ENCODE results near the gene ADI1. TPM values are rescaled to one million over a fixed set of nuclear protein-coding genes. Genes with fewer than 3 reads are reported as not detected.

The ADI1 gene
- total and polyA plus RNA-seq, 8 donors = 34.8 to 83.8 (median 40.9) TPM

- no peak for ATAC-seq
Observed at GRCh38 chr2:3481011-3481400, 38.3 kb downstream of the ADI1 start.

GRCh38 chr2:3480352-3481010 lies 38.9 kb downstream of the ADI1 start:
- ATAC-seq = no peak

More at GRCh38 chr2:3481011-3481400, 38.3 kb downstream of the ADI1 start:
- DNase-seq = no peak
- Histone ChIP-seq H3K36me3 (peaks cover 0 to 64% of the 10 kb centered on the region in 2 donors), H3K4me1 (no peaks in the 10 kb centered on the region), H3K9me3 (no peaks in the 10 kb centered on the region), H3K27me3 (no peaks in the 10 kb centered on the region), H3K4me3 (no peak overlapping the region), H3K27ac (no peak overlapping the region)
- intact Hi-C loops (cut with DNase I) = no loop called here
- TF ChIP-seq CTCF (IDR thresholded peaks at IDR 0.05) = no peak

DNA sequence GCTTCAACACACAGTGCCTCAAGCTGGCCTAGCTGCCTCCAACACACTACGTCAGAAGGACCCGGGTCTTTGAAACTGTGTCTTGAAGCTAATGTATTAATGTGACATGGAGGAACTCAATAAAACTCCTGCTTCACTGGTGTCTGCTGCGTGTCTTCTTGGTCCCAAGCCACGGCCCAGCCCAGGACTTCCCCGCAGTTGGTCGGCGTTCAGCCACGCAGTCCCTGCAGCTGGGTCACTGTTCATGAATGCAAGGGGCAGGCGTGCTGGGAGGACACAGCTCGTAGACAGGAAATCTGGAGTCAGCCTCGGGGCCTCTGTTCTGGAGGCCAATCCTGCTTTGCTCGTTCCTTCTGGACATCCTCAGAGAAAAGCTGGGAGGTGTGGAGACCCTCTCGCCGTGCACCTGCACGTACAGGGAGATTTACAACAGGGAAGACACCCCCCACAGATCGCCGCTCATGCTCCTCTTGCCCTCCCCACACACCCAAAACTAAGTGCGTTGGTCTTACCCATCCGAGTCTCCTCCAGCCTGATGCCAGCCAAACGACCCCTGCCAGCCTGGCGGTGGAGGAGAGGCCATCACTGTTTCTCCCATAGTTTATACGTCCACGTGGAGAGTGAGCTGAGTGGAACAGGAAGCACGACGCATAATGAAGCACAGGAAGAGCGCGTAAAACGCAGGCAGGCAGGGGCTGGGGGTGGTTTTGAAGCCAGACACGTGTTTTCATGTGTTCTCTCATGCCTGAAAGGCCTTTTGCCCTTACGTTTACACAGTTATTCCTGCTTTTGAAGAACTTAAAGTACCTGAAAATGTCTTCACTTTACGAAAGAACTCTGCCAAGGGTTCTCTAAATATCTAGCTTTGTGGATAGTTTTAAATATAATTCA lies 39.7 kb downstream of the ADI1 start:
- no peak overlapping the region for H3K4me3 ChIP-seq
- H3K27ac ChIP-seq = no peak overlapping the region
- H3K36me3 ChIP-seq = peaks cover 0 to 77% of the 10 kb centered on the region in 2 donors
- ATAC-seq = no peak
- H3K27me3 ChIP-seq = no peaks in the 10 kb centered on the region
- no peaks in the 10 kb centered on the region for H3K9me3 ChIP-seq
- intact Hi-C loops (cut with DNase I) = no loop called here
- no peak for DNase-seq
- TF ChIP-seq CTCF (IDR thresholded peaks at IDR 0.05) = no peak
- H3K4me1 ChIP-seq = no peaks in the 10 kb centered on the region

More at GRCh38 chr2:3480352-3481010, 38.9 kb downstream of the ADI1 start:
- no peak for DNase-seq
- Histone ChIP-seq H3K27me3 (no peaks in the 10 kb centered on the region), H3K4me3 (no peak overlapping the region), H3K36me3 (peaks cover 0 to 70% of the 10 kb centered on the region in 2 donors), H3K4me1 (no peaks in the 10 kb centered on the region), H3K27ac (no peak overlapping the region), H3K9me3 (no peaks in the 10 kb centered on the region)
- intact Hi-C loops (cut with DNase I) = no loop called here
- no peak for TF ChIP-seq CTCF (IDR thresholded peaks at IDR 0.05)

GRCh38 chr2:3478846-3479385 lies 40.4 kb downstream of the ADI1 start:
- no peaks in the 10 kb centered on the region for H3K27me3 ChIP-seq
- TF ChIP-seq CTCF (IDR thresholded peaks at IDR 0.05) = no peak
- H3K4me1 ChIP-seq = no peaks in the 10 kb centered on the region
- ATAC-seq = no peak
- peaks cover 0 to 84% of the 10 kb centered on the region in 2 donors for H3K36me3 ChIP-seq
- intact Hi-C loops (cut with DNase I) = no loop called here
- no peaks in the 10 kb centered on the region for H3K9me3 ChIP-seq
- DNase-seq = no peak
- H3K4me3 ChIP-seq = no peak overlapping the region
- H3K27ac ChIP-seq = no peak overlapping the region

- Histone ChIP-seq H3K4me1 (no peaks in the 10 kb centered on the region), H3K27me3 (no peaks in the 10 kb centered on the region), H3K27ac (no peak overlapping the region), H3K4me3 (no peak overlapping the region), H3K9me3 (no peaks in the 10 kb centered on the region), H3K36me3 (peaks cover 0 to 91% of the 10 kb centered on the region in 2 donors)
- ATAC-seq (no peak), DNase-seq (no peak)
- TF ChIP-seq CTCF (IDR thresholded peaks at IDR 0.05) = no peak
- intact Hi-C loops (cut with DNase I) = no loop called here
Observed at GRCh38 chr2:3476985-3477327, 42.4 kb downstream of the ADI1 start.

Data from left lung (tissue), 10 donors.